Gastroesophageal sphincter (tissue), 3 donors: ENCODE measurements around the gene CPEB1.

Experiments
- POLR2A ChIP-seq, 2 donors: fragments of 450-650 bp; IDR thresholded peaks; one replicate each; pipeline ENCODE4 v1.6.1; 2017; ENCODE audit warnings: antibody characterized with exemption in 2 of 2, mild to moderate bottlenecking in 2 of 2, moderate library complexity in 1 of 2
- TF ChIP-seq, protein P1 (sequence below), 4 experiments: fragments of 200-600 bp in 2 of 4; fragments of 450-650 bp in 2 of 4; sonication (generic) in 1 of 4; IDR thresholded peaks; one replicate each; pipeline ENCODE4 v1.5.1; 2017 to 2019; ENCODE audit warnings: antibody characterized with exemption in 4 of 4, mild to moderate bottlenecking in 2 of 4, moderate library complexity in 2 of 4

GRCh38 chr15:82545002-82545401 is 102.2 kb downstream of the CPEB1 start:
- TF ChIP-seq, protein P1, sequence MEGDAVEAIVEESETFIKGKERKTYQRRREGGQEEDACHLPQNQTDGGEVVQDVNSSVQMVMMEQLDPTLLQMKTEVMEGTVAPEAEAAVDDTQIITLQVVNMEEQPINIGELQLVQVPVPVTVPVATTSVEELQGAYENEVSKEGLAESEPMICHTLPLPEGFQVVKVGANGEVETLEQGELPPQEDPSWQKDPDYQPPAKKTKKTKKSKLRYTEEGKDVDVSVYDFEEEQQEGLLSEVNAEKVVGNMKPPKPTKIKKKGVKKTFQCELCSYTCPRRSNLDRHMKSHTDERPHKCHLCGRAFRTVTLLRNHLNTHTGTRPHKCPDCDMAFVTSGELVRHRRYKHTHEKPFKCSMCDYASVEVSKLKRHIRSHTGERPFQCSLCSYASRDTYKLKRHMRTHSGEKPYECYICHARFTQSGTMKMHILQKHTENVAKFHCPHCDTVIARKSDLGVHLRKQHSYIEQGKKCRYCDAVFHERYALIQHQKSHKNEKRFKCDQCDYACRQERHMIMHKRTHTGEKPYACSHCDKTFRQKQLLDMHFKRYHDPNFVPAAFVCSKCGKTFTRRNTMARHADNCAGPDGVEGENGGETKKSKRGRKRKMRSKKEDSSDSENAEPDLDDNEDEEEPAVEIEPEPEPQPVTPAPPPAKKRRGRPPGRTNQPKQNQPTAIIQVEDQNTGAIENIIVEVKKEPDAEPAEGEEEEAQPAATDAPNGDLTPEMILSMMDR (IDR thresholded peaks at IDR 0.05), result no peak
- no peak for TF ChIP-seq POLR2A (IDR thresholded peaks at IDR 0.05)
